Rectal smooth muscle tissue (tissue), 1 donor: ENCODE measurements around the gene WNT2B.

ENCODE experiments used
- H3K27ac ChIP-seq: one replicate; pipeline ENCODE4 v1.7.0; 2013; ENCODE audit warnings: low read depth, low read length, inconsistent platforms
- H3K27me3 ChIP-seq: one replicate; pipeline ENCODE4 v1.7.0; 2013; ENCODE audit warnings: low read length; ENCODE audit not compliant: control insufficient read depth, insufficient read depth
- H3K36me3 ChIP-seq: one replicate; pipeline ENCODE4 v1.7.0; 2013; ENCODE audit warnings: low read length; ENCODE audit not compliant: control insufficient read depth, insufficient read depth
- H3K4me1 ChIP-seq: one replicate; pipeline ENCODE4 v1.7.0; 2013; ENCODE audit warnings: low read length; ENCODE audit not compliant: control insufficient read depth, insufficient read depth
- H3K4me3 ChIP-seq: one replicate; pipeline ENCODE4 v1.7.0; 2013; ENCODE audit warnings: low read length
- H3K9ac ChIP-seq: one replicate; pipeline ENCODE4 v1.7.0; 2013; ENCODE audit warnings: low read length

Gene WNT2B

GRCh38 chr1:112563341-112563740 lies 54.6 kb downstream of the WNT2B start:
- H3K27me3 ChIP-seq, result no peaks in the 10 kb centered on the region
- H3K27ac ChIP-seq, result no peak overlapping the region
- no peaks in the 10 kb centered on the region for H3K4me1 ChIP-seq
- H3K9ac ChIP-seq, result no peak overlapping the region
- H3K36me3 ChIP-seq, result no peaks in the 10 kb centered on the region
- no peak overlapping the region for H3K4me3 ChIP-seq

- Histone ChIP-seq H3K36me3 (no peaks in the 10 kb centered on the region), H3K9ac (no peak overlapping the region), H3K4me3 (no peak overlapping the region), H3K27me3 (no peaks in the 10 kb centered on the region), H3K27ac (no peak overlapping the region), H3K4me1 (no peaks in the 10 kb centered on the region)
These were observed 55.3 kb downstream of the WNT2B start for GRCh38 chr1:112564081-112564480.

GRCh38 chr1:112565800-112566199 lies 57.0 kb downstream of the WNT2B start:
- H3K27ac ChIP-seq, result no peak overlapping the region
- H3K27me3 ChIP-seq, result no peaks in the 10 kb centered on the region
- H3K4me1 ChIP-seq, result no peaks in the 10 kb centered on the region
- no peak overlapping the region for H3K4me3 ChIP-seq
- H3K36me3 ChIP-seq, result no peaks in the 10 kb centered on the region
- H3K9ac ChIP-seq, result no peak overlapping the region

GRCh38 chr1:112575154-112575804 lies 66.5 kb downstream of the WNT2B start:
- Histone ChIP-seq H3K9ac (no peak overlapping the region), H3K4me3 (no peak overlapping the region), H3K36me3 (peaks cover 4% of the 10 kb centered on the region)

GRCh38 chr1:112576240-112576639 lies 67.5 kb downstream of the WNT2B start:
- no peak overlapping the region for H3K9ac ChIP-seq
- H3K27ac ChIP-seq, result no peak overlapping the region
- H3K36me3 ChIP-seq, result peaks cover 4% of the 10 kb centered on the region

More at GRCh38 chr1:112575154-112575804, 66.5 kb downstream of the WNT2B start:
- Histone ChIP-seq H3K4me1 (no peaks in the 10 kb centered on the region), H3K27me3 (no peaks in the 10 kb centered on the region), H3K27ac (no peak overlapping the region)

More at GRCh38 chr1:112576240-112576639, 67.5 kb downstream of the WNT2B start:
- Histone ChIP-seq H3K4me3 (no peak overlapping the region), H3K27me3 (no peaks in the 10 kb centered on the region), H3K4me1 (no peaks in the 10 kb centered on the region)
